ENCODE measurements around the gene LMLN.
"Not testable (repeated sequence)": the region's sequence is repeated elsewhere in the genome, so short reads cannot be mapped to it uniquely, and the experiment has no call there.

The LMLN gene

GRCh38 chr3:198081421-198081844, 121.4 kb downstream of the LMLN start:
- DNase-seq = no peak

GRCh38 chr3:198082226-198082625, 122.2 kb downstream of the LMLN start:
- DNase-seq = not testable (repeated sequence)

- DNase-seq = no peak
Measured at GRCh38 chr3:198088421-198088955, 128.5 kb downstream of the LMLN start.

GRCh38 chr3:198090795-198091332, 130.8 kb downstream of the LMLN start:
- DNase-seq = no peak

GRCh38 chr3:198092276-198092675, 132.3 kb downstream of the LMLN start:
- DNase-seq = no peak

- no peak for DNase-seq
Measured at GRCh38 chr3:198093112-198093679, 133.2 kb downstream of the LMLN start.

Measured in NCI-H1417 treated with DMSO at 0.1 percent for 48 hours (cell line).